Upper lobe of right lung (tissue), 1 donor: Measurements from ENCODE around the gene FGD3. TPM values are rescaled to one million over a fixed set of nuclear protein-coding genes. Genes with fewer than 3 reads are reported as not detected.

Source experiments
- ATAC-seq: fragments of 200-7000 bp; cut with Tn5 transposase; one replicate; pipeline ENCODE4 v1.9.1; 2020; ENCODE audit warnings: mild to moderate bottlenecking, moderate library complexity
- DNase-seq: peaks from one replicate; pipeline ENCODE4 v3.0.0-alpha.2; 2020
- H3K27ac ChIP-seq: fragments of 200-600 bp; one replicate; pipeline ENCODE4 v1.8.0; 2022
- H3K27me3 ChIP-seq: fragments of 200-600 bp; one replicate; pipeline ENCODE4 v1.8.0; 2022; ENCODE audit warnings: mild to moderate bottlenecking
- H3K36me3 ChIP-seq: fragments of 200-600 bp; one replicate; pipeline ENCODE4 v1.8.0; 2022
- H3K4me1 ChIP-seq: fragments of 200-600 bp; one replicate; pipeline ENCODE4 v1.8.0; 2022
- H3K4me3 ChIP-seq: fragments of 200-600 bp; one replicate; pipeline ENCODE4 v1.8.0; 2022; ENCODE audit warnings: mild to moderate bottlenecking
- H3K9me3 ChIP-seq: fragments of 200-600 bp; one replicate; pipeline ENCODE4 v1.8.0; 2022
- intact Hi-C: fragments of 100-400 bp; cut with DNase I; formaldehyde crosslinking; loops from one replicate; pipeline ENCODE4 v1.11.0; 2022
- total RNA-seq: library from RNA; stranded (reverse); fragmentation: NEBNext Ultra II Directional; extraction: Animal tissue kit (Norgen Biotek cat#: 25700); gene quantifications from one replicate; pipeline ENCODE4 v1.2.1, GENCODE V29; 2021
- TF ChIP-seq, protein P1 (sequence below): fragments of 200-600 bp; IDR thresholded peaks from one replicate; pipeline ENCODE4 v1.8.0; 2022; ENCODE audit warnings: antibody characterized with exemption
- donor health status: DM: no; HTN: yes; CAD: no; lungs with severe emphysema.

FGD3 gene
- total RNA-seq, 1 donor from 2014 or later, result 21.6 TPM

DNA sequence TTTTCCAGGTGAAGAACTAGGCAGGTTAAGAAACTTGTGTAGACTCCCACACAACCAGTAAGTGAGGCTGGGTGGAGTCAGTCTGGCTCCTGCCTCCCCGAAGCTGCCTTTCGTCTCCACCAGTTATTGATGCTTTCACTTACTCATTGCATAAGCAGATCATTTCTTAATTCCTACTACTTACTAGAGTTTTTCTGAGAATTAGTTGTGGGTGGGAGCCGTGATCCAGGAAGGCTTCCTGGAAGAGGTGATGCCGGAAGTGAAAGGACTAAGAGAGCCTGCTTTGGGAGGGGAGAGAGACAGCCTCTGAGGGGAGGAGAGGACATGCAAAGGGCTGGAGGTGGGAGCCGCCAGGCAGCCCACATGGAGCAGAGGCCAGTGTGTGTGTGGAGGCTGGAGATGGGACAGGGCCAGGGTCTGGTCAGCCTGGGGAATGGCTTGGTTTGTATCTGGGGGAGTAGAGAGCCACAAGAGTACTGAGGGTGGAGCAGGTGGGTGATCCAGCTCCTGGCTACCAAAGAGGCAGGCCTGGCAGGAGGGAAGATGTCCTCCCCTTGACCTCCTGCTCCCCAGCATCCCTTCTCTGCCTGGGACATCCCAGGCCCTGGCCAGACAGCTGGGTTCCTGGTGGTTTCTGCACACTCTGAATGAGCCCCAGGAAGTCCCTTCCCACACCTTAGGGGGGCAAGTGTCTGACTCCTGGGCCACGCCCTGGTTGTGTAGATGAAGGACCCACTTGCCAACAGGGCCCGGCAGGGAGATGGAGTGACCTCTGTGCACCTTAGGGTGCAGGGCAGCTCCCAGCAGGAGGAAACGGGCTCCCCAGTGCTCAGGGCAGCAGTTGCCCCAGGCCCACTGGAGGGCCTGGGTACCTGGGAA, 136.5 kb downstream of the FGD3 start:
- H3K36me3 ChIP-seq, result no peaks in the 10 kb centered on the region

DNA sequence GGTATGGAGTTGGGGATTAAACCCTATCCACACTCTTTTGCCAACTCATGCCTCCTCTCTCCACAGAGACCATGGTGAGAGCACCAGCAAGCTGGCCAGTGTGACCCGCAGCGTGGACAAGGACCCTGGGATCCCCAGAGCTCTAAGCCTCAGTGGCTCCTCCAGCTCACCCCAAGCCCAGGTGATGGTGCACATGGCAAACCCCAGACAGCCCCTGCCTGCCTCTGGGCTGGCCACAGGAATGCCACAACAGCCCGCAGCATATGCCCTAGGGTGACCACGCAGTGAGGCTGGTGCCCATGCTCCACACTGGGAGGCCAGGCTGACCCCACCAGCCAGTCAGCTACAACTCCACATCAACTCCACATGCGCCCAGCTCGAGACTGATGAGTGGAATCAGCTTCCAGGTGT, 137.2 kb downstream of the FGD3 start:
- Histone ChIP-seq H3K4me3 (no peak overlapping the region), H3K4me1 (peaks cover 17% of the 10 kb centered on the region), H3K9me3 (no peaks in the 10 kb centered on the region), H3K27ac (no peak overlapping the region), H3K27me3 (no peaks in the 10 kb centered on the region), H3K36me3 (no peaks in the 10 kb centered on the region)
- ATAC-seq (no peak), DNase-seq (peak; percentile 57)
- intact Hi-C loops, result no loop called here
- TF ChIP-seq, protein P1, sequence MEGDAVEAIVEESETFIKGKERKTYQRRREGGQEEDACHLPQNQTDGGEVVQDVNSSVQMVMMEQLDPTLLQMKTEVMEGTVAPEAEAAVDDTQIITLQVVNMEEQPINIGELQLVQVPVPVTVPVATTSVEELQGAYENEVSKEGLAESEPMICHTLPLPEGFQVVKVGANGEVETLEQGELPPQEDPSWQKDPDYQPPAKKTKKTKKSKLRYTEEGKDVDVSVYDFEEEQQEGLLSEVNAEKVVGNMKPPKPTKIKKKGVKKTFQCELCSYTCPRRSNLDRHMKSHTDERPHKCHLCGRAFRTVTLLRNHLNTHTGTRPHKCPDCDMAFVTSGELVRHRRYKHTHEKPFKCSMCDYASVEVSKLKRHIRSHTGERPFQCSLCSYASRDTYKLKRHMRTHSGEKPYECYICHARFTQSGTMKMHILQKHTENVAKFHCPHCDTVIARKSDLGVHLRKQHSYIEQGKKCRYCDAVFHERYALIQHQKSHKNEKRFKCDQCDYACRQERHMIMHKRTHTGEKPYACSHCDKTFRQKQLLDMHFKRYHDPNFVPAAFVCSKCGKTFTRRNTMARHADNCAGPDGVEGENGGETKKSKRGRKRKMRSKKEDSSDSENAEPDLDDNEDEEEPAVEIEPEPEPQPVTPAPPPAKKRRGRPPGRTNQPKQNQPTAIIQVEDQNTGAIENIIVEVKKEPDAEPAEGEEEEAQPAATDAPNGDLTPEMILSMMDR, result no peak

More for the DNA sequence above, 136.5 kb downstream of the FGD3 start:
- no peak overlapping the region for H3K4me3 ChIP-seq
- peaks cover 17% of the 10 kb centered on the region for H3K4me1 ChIP-seq
- peak; percentile 74 for ATAC-seq
- DNase-seq, result peak; percentile 66
- intact Hi-C loops, result no loop called here
- H3K9me3 ChIP-seq, result no peaks in the 10 kb centered on the region
- H3K27me3 ChIP-seq, result no peaks in the 10 kb centered on the region
- TF ChIP-seq, protein P1, result no peak
- peak overlapping the region; percentile 60 for H3K27ac ChIP-seq

DNA sequence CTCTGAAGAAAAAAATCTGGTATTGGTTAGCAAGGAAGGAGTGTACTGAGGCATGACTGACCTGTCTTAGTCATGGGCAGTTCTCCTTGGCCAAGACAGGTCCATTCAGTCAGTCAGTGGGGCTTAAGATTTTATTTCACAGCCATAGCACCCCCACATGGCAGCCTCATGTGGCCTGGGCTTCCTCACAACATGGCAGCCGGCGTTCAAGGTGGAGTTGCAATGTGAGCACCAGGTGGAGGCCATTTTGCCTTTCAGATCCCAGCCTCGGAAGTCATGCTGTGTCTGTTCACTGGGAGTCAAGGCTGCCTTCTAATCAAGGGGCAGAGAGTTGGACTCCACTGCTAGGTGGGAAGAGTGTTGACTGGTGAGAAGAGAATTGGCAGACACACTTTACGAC, 138.4 kb downstream of the FGD3 start:
- TF ChIP-seq, protein P1, result no peak
- ATAC-seq, result no peak
- Histone ChIP-seq H3K27me3 (no peaks in the 10 kb centered on the region), H3K27ac (no peak overlapping the region), H3K4me3 (no peak overlapping the region), H3K36me3 (no peaks in the 10 kb centered on the region), H3K4me1 (peaks cover 17% of the 10 kb centered on the region), H3K9me3 (no peaks in the 10 kb centered on the region)
- intact Hi-C loops, result no loop called here
- DNase-seq, result peak; percentile 9

Other genes starting within 250 kb of the FGD3 start
- gene BICD2, start 182.7 kb upstream of the FGD3 start, total RNA-seq, result 38.6 TPM
- 8.8 TPM for gene ZNF484, start 69.5 kb upstream of the FGD3 start, total RNA-seq
- gene SUSD3, start 111.2 kb downstream of the FGD3 start, total RNA-seq, result 4.8 TPM
- gene CARD19, start 148.7 kb downstream of the FGD3 start, total RNA-seq, result 31.8 TPM
- gene NINJ1, start 186.7 kb downstream of the FGD3 start, total RNA-seq, result 53.2 TPM
- 0.35 TPM for gene WNK2, start 236.6 kb downstream of the FGD3 start, total RNA-seq